ENCODE measurements around the gene PPP1R3G.
"Not testable (repeated sequence)": the region's sequence is repeated elsewhere in the genome, so short reads cannot be mapped to it uniquely, and the experiment has no call there.

The PPP1R3G gene

DNA sequence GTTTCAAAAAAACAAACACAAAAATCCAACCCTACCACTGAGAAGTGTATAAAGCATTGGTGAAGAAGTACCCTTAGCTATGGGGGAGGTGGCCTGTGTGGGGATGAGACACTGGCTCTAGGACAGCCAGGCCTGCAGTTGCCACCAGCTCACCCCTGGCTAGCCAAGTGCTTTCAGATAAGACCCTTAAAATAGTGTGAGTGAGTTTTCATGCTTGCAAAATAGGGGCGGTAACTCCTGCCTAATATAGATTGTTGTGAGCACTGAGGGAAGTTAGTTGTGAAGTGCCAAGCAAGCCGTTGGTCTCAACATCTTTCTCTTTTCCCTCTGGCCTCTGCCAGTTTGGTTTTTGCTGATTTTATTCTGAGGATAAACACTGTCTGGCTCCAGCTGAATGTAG, 11.3 kb downstream of the PPP1R3G start:
- DNase-seq: no peak

DNA sequence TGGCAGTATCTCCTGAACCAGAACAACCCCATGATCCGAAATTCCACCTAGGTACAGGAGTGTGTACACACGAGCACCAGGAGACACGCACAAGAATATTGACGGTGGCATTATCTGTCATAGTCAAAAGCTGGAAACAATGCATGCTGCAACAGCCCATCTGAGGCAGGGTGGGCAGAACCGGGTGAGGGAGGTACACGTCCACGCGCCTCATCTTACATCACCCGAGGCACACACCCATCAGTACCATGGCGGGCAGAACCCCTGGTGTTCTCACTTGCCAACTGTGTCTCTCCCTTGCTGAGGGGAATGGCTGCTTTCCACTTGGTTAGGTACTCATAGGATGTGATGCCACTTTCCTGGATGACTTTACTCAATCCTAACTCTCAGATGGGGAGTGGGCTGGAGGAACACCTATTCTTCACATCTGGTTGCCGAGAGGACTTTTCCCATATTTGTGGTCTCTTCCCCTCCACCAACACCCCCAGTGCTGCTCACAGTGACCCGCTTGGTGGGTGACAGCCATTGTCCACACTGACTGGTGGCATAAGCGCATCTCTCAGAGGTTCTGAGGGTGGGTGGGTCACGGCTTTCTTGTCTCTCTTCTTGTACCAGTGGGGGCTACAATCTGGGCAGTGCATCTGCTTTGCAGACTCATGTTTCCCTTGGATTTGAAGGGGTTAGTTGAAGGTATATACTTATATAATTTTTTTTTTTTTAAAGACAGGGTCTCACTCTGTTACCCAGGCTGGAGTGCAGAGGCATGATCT, 13.5 kb downstream of the PPP1R3G start:
- no peak for DNase-seq

DNA sequence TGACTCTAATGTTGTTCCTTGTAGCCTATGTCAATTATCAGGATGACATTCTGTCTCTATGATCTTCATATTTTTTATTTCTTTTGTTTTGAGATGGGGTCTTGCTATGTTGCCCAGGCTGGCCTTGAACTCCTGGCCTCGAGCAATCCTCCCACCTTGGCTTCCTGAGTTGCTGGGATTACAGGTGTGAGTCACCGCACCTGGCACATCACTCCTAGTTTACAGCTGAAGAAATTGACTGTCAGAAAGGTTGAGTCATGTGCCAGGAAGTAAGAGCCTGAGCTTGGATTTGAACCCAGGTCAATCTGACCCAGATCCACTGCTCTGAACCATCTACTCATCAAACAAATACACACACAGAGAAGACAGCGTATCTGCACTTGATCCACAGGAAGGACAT, 14.4 kb downstream of the PPP1R3G start:
- no peak for DNase-seq

DNA sequence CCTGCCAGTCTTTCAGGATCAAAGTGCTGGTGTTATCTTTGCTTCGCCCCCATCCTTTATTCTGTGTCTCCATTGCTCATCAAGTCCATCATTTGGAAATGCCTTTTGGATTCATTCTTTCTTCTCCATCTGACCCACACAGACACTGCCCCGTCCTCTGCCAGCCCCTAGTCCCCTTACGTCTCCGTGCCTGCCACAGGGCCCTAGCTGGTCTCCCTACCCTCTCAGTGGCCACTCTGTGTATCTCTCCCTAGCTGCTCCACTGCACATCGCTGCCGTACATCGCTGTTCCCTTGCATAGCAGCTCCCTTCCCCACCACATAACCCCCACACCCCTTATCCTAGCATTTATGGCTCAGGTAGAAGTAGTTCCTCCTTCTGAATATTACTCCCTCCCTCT, 15.7 kb downstream of the PPP1R3G start:
- DNase-seq: no peak

DNA sequence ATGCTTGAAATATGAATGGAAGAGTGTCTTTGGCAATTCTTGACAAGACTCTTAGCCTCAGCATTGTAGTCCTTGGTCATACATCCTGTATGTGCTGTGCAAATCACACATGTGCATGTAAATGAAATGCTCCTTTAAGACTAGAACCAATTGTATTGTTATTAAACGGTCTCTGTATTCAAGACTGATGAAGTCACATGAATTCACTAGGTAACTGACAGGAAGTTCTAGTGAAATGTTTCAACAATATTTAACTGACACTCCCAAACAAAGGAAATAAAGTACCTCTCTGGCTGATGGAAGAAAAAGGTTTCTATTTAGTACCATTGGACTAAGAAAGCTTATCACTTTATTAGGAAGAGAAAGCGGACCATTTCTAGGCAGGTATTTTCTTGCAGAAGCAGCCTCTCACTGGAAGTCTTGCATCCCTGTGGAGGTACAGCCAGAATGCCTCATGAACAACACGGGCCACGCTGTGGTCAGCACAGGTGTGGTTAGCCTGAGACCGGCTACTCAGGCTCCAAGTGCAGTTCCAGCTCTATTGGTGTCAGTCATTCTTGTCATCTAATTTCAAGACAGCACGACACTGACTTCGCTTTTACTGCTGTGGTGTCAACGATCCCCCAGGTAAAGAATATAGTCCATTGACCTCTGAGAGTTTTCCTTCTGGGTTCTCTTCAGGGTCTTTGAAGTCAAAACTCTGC, 17.3 kb downstream of the PPP1R3G start:
- DNase-seq: no peak

DNA sequence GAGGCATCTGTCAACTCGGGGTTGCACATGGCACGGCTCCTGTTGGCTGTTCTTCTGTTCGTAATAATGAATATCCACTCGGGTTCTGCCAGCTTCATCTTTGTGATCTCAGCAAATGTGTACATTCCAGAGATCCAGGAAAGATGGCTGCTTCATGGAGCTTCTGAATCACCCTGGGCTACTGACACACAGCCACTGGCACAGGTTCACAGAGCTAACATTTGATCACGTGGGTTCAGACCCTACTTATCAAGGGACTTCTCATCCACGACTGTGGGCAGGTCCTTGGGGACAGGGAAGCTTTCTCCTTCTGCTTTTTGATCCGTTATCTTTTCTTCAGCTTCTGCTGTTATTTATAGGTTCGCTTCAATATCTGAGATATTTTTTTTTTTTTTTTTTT, 18.1 kb downstream of the PPP1R3G start:
- no peak for DNase-seq

DNA sequence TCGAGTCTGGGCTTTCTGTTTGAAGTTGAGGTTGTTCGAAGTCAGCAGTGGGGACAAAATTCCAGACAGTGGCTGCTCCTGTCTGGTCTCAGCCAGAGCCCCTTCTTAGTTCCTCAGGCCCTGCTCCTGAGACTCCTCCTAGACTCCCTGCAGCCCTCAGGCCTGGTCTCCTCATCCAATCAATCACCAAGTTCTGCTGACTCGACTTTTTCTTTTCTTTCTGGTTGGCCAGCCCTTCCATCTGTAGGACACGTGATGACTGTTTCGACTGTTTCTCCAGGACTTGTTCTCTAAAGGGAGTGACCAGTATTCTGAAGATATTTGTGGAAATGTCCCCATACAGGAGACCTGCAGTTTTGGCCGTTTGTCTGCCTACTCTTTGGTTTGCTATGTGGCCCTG, 19.5 kb downstream of the PPP1R3G start:
- no peak for DNase-seq

DNA sequence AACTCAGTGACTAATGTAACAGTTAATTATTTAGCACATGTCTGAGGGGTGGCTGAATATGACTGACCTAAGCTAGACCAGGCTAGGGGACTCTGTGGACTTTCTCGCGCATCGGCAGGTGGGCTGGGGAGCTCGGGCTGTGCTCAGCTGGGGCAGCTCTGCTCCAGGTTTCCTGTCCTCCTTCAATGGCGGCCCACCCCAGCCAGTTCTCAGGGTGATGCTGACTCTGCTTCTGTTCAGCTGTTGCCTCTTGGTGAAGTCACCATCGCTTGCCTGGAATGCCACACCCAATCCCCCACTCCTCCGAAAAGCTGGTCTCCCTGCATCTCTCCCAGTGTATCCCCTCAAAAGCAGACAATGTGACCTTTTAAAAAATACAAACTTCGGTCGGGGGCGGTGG, 20.0 kb downstream of the PPP1R3G start:
- no peak for DNase-seq

DNA sequence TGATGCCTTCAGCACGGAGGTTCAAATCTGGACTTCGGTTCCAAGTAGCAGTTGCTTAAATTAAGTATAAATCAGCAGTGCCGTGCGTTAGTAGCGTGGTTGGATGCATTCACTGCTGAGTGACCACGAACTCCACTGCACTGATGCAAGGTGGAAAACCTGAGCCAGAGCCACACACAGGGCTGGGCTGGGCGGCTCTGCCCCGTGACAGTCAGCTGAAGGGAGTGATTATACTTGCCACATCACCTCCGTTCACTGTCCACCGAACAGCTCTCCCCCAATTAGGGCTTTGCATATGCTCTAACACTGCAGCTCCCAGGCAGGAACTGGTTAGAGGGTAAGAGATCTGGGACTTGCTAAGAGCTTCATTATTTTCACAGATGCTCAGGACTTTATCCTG, 22.2 kb downstream of the PPP1R3G start:
- DNase-seq: no peak

DNA sequence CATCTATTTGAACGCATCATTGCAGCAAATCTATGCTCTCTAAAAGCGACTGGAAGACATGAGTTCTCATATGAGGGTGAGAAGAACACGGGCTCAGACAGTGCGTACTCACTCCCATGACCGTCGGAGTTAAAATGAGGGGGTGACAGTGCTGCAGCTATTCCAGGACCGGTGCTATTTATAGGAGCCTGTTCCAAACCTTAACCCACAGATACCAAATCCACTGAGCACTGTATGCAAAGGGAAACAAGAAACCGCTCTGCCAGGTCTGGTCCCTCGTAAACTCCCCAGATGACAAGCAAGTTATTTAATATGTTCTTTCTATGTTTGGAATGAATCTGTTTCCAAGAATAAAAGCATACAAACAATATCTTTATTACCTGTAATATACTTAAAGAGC, 22.9 kb downstream of the PPP1R3G start:
- no peak for DNase-seq

DNA sequence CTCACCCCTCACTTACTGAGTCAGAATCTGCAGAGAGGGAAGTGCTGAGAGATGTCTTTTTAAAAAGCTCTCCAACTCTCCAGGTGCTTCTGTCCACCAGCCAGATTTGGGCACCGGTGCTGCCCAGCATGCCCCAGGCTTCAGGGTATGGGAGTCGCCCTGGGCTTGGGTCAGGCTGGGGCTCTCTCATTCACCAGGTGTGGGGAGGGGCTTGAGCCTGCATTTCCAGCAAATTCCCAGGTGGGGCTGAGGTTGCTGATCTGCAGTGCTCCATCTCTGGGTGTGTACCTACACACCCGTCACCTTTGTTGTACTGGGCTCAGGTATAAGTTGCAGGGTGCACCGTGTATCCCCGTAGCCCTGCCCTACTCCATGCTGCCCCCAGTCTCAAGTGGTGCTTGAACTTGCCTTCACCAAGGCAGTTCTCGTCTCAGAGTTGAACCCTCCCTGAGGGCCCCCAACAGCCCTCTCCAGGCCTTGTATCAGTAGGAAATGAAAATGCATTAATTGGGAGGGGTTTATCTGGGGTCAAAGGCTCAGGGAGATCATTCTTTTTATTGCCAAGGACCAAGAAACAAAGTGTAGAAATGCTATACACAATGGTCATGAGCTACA, 23.5 kb downstream of the PPP1R3G start:
- no peak for DNase-seq

DNA sequence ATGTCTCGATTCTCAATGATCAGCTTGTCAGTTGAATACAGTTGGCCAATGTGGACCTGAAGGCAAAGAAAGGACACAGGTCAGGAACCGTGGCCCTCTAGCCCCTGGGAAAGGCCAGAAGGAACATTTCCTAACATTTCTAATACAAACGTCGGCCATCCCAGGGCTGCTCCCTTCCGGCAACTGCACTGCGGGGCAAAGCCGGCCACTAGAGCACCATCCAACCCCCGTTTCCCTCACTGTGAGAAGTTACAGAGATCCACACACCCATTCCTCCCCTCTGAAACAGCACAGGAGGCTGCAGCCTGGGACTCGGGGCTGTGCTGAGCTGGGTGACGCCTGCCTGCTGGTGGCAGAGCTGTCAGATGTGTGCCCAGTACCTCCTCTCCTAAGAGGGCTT, 24.3 kb downstream of the PPP1R3G start:
- DNase-seq: no peak

DNA sequence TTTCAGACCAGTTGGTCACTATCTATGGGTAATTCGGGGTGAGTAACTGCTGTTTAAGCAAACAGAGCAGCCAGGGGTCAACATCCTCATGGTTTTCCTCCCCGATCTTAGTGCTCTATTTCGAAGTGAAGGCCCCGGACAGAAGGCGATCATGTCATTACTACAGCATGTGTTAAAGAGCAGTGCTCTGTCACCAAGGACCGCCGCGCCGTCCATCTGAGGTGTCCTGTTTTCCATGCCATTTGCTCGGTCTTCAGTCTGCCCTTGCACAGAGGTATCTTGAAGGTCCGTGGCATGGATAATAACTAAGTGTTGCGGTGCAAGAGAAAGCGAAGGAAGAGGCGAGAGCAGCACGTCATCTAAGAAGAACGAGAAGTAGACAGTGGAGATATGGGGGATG, 25.1 kb downstream of the PPP1R3G start:
- DNase-seq: no peak

DNA sequence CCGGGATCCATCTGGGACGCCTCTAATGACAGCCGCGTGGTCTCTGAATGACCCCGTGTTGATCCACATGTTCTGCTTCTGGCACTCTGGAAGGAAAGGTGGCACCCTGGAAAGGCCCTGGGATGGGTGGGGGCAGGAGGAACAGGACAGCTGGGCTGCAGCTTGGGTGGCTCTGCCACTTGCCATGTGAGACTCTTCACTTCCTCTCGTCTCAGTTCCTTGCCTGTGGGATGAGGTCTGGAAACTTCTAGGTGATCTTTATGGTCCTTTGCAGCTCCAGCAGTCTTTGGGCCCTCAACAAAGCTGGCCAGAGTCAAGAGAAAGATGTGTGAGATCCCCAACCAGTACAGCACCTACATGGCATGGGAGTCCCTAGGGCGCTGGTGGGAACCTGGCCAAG, 26.5 kb downstream of the PPP1R3G start:
- DNase-seq: no peak

DNA sequence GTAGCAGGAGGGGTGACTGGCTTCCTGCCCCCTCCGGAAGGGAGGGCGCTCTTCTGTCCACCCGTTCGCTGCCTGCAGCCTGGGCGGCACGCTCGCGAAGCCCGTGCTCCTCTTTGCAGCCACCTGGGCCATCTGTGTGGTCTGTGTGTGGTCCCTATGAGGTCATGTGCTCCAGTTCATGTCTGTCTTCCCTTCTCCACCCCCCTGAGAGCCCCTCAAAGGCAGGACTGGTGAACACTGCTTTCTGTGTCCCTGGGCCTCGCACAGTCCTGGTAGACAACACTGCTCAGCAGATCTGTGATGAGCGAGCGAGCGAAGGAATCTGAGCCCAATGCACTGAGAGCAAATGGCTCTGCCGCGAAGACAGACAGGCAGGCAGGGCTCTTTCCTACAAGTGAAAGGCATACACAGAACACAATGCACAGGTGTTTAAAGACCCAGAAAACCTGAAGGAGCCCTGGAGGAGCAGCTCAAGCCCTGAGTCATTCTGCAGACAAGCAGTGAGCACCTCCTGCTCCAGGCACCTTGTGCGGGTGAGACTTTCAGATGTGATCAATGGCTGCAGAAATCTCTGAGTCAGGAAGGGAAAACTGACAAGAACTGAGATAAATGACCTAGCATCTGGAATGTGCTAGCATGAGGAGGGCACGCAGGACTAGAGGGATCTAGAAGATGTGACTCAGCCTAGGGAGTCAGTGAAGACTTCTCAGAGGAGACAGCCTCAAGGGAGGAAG, 27.1 kb downstream of the PPP1R3G start:
- no peak for DNase-seq

DNA sequence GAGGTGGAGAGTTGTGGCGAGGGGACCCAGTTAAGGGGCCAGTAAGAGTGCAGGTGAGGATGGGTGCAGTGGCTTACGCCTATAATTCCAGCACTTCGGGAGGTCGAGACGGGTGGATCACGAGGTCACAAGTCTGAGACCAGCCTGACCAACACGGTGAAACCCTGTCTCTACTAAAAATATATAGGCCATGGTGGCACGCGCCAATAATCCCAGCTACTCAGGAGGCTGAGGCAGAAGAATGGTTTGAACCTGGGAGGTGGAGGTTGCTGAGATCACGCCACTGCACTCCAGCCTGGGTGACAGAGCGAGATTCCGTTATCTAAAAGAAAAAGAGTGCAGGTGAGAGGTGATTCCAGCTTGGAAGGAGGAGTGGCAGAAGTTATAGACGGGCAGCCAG, 28.0 kb downstream of the PPP1R3G start:
- no peak for DNase-seq

DNA sequence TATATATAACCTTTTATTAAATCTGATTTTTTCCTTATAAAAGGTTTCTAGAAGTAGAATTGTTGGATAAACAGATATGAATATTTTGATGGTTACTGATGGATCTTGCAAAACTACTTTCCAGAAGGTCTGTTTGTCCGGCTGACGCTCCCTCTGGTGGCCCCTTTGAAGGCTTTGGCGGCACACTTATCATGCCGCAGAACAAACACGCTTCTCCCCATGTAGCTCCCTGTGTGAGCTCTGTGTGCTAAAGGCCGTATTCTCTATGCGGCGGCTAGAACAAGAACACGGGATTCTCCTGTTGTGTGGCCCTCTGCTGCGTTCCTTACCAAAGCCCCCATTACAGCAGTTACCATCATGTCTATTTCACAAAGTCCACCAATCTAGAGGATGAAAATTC, 30.0 kb downstream of the PPP1R3G start:
- no peak for DNase-seq

DNA sequence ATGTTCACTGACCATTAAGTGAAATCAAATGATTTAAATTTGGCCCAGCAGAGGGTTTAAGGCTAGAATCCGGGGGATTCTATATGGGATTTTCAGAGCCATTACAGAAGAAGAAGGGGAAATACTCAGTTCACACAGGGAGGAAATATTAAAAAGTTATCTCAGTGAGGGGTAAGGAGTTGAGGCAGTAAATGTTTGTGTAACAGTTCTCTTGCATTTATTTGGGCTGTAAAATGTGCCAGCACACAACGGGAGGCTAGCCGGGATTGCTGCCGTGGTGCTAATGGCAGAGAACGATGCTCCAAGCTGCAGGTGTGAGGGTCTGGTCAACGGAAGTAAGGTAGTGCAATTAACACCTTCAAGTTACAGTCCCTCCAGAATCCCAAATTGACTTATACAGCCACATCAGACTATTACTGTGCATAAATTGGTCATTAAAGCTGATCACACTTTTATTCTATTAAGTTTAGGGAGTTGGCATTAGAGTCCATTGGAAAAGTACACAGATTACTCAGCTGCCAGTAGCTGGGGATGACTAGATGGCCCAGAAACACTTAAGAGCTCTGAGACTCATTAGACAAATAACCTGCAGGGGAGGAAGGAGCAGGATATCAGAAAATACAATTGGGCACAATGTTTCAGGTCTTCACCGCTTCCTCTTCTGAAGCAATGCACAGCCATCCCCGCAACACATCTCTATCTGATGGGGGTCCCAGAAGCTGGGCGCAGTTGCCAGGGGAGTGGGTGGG, 31.3 kb downstream of the PPP1R3G start:
- no peak for DNase-seq

DNA sequence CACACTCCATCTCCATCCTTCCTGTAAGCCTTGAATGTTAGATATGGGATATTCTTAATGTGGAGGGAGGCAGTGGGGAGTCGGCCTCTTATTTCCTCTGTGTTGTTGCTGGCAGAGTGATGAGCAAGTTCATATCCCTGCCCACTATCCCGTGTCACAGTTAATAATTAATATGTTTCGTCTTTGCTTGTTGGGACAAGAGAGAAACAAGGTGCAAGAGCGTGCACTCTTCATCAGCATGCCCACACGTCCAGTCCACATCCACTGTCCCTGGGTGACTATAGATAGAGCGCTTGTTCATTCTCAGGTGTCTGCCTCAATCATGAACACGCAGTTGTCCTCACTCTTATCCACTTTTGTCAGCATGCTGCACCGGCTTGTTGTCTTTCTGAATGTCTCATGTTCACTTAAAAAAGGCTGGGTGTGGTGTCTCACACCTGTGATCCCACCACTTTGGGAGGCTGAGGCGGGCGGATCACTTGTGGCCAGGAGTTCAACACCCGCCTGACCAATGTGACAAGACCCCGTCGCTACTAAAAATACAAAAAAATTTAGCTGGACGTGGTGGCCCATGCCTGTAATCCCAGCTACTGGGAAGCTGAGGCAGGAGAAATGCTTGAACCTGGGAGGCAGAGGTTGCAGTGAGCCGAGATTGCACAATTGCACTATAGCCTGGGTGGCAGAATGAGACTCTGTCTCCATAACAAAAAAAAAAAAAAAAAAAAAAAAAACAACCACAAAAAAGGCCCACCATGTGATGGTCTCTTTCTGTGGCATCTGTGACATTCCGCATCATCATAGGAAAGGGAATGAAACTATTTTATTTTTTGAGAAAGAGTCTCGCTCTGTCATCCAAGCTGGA, 34.2 kb downstream of the PPP1R3G start:
- DNase-seq: no peak

DNA sequence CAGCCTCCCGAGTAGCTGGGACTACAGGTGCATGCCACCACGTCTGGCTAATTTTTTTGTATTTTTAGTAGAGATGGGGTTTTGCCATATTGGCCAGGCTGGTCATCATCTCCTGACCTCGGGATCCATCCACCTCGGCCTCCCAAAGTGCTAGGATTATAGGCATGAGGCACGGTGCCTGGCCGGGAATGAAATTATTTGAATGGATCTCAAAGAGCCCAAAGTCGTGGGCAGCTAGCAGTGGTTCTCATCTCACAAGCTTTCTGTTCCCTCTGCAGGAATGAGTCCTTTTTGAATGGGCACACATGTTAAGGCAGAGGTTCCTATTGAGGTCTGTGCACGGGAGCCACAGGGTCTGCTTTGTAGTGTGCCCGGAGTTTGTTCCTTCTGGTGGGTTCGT, 34.9 kb downstream of the PPP1R3G start:
- DNase-seq: no peak

DNA sequence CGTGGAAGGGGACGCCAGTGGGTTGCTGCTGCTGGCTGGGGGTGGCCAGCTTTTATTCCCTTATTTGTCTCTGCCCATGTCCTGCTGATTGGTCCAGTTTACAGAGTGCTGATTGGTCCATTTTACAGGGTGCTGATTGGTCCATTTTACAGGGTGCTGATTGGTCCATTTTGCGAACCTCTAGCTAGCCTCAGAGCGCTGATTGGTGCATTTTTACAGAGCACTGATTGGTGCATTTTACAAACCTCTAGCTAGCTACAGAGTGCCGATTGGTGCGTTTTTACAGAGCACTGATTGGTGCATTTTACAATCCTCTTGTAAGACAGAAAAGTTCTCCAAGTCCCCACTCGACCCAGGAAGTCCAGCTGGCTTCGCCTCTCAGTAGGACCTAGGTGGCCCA, 35.4 kb downstream of the PPP1R3G start:
- not testable (repeated sequence) for DNase-seq

DNA sequence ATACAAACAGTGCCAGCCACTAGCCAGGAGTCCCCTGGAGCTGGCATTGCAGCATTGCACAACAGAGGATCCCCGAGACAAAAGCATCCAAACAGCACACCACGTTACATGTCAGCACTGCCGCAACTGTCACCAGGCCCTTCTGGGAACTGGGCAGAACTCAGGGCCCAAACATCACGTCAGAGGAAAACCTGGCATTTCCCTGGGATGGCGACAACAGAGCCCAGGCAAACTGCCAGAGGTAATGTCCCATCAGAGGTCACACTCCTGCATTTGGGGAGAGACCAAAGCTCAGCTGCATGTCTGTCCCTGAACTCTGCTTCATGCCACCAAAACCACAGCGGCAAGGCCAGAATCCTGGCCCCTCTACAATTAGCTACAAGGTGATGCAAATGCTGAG, 36.3 kb downstream of the PPP1R3G start:
- DNase-seq: no peak

Measured in SW 1271 (cell line).